OCI-LY1 (cell line): ENCODE data around the gene EWSR1.

ENCODE experiments used
- H2AFZ ChIP-seq: fragments of 200-600 bp; sonication (generic), shearing (Covaris generic); 2 replicates; pipeline ENCODE4 v1.6.0; 2014; ENCODE audit warnings: antibody characterized with exemption, mild to moderate bottlenecking, low read length
- H3F3A ChIP-seq: fragments of 200-600 bp; sonication (generic), shearing (Covaris generic); 2 replicates; pipeline ENCODE4 v1.6.0; 2014; ENCODE audit warnings: mild to moderate bottlenecking, antibody characterized with exemption, low read length, moderate library complexity; ENCODE audit not compliant: insufficient read depth
- H3K27ac ChIP-seq: fragments of 200-600 bp; sonication (generic); 2 replicates; pipeline ENCODE4 v1.5.1; 2014; ENCODE audit warnings: low read length, mixed run types, mild to moderate bottlenecking, low read depth; ENCODE audit not compliant: poor library complexity, severe bottlenecking
- H3K27me3 ChIP-seq: fragments of 200-600 bp; sonication (generic); 2 replicates; pipeline ENCODE4 v1.6.0; 2014; ENCODE audit warnings: antibody characterized with exemption, mild to moderate bottlenecking, low read length, moderate library complexity; ENCODE audit not compliant: insufficient read depth
- H3K36me3 ChIP-seq: fragments of 200-600 bp; sonication (generic); 2 replicates; pipeline ENCODE4 v1.6.1; 2014; ENCODE audit warnings: mild to moderate bottlenecking, antibody characterized with exemption, low read length, moderate library complexity, mixed read lengths; ENCODE audit not compliant: insufficient read depth
- H3K4me1 ChIP-seq: fragments of 200-600 bp; sonication (generic); 2 replicates; pipeline ENCODE4 v1.5.1; 2014; ENCODE audit warnings: mild to moderate bottlenecking, low read length, moderate library complexity; ENCODE audit not compliant: insufficient read depth, severe bottlenecking
- H3K4me2 ChIP-seq: fragments of 200-600 bp; sonication (generic), shearing (Covaris generic); 2 replicates; pipeline ENCODE4 v1.6.1; 2014; ENCODE audit warnings: low read length
- H3K4me3 ChIP-seq: fragments of 200-600 bp; sonication (generic); 2 replicates; pipeline ENCODE4 v1.5.1; 2014; ENCODE audit warnings: low read length, low read depth, mild to moderate bottlenecking, mixed read lengths; ENCODE audit not compliant: poor library complexity, severe bottlenecking
- H3K79me2 ChIP-seq: fragments of 200-600 bp; shearing (Covaris generic); 2 replicates; pipeline ENCODE4 v1.6.1; 2016; ENCODE audit warnings: mixed run types, low read length, mixed read lengths; ENCODE audit not compliant: insufficient read depth
- H3K9ac ChIP-seq: fragments of 200-600 bp; sonication (generic), shearing (Covaris generic); 2 replicates; pipeline ENCODE4 v1.6.1; 2014; ENCODE audit warnings: mild to moderate bottlenecking, low read length, mixed read lengths
- H3K9me2 ChIP-seq: fragments of 200-600 bp; sonication (generic), shearing (Covaris generic); 2 replicates; pipeline ENCODE4 v1.6.1; 2014; ENCODE audit warnings: low read depth, mild to moderate bottlenecking, low read length, mixed read lengths
- H3K9me3 ChIP-seq: fragments of 200-600 bp; shearing (Covaris generic); 2 replicates; pipeline ENCODE4 v1.6.1; 2014; ENCODE audit warnings: low read length, mixed read lengths
- H4K20me1 ChIP-seq: fragments of 200-600 bp; sonication (generic), shearing (Covaris generic); 2 replicates; pipeline ENCODE4 v1.6.0; 2016; ENCODE audit warnings: mild to moderate bottlenecking, low read length; ENCODE audit not compliant: insufficient read depth
- CTCF ChIP-seq: fragments of 200-600 bp; sonication (generic), shearing (Covaris generic); IDR thresholded peaks from 2 replicates; pipeline ENCODE4 v1.5.1; 2017; ENCODE audit warnings: mild to moderate bottlenecking, antibody characterized with exemption, low read length, moderate library complexity, mixed read lengths
- EZH2 ChIP-seq: fragments of 200-600 bp; sonication (generic), shearing (Covaris generic); IDR thresholded peaks from 2 replicates; pipeline ENCODE4 v1.8.0; 2017; ENCODE audit warnings: borderline replicate concordance, mixed run types, mild to moderate bottlenecking, antibody characterized with exemption, low read length, moderate library complexity, mixed read lengths

EWSR1 gene

GRCh38 chr22:29331658-29332300, 63.7 kb downstream of the EWSR1 start:
- H3K27me3 ChIP-seq: no peaks in the 10 kb centered on the region
- H3K4me2 ChIP-seq: no peak overlapping the region
- no peak overlapping the region for H3K9ac ChIP-seq
- no peak overlapping the region for H3K27ac ChIP-seq
- no peaks in the 10 kb centered on the region for H3F3A ChIP-seq
- H3K36me3 ChIP-seq: peaks cover 95% of the 10 kb centered on the region
- no peaks in the 10 kb centered on the region for H3K4me1 ChIP-seq
- H3K79me2 ChIP-seq: no peaks in the 10 kb centered on the region
- no peaks in the 10 kb centered on the region for H3K9me3 ChIP-seq
- H3K4me3 ChIP-seq: no peak overlapping the region
- H4K20me1 ChIP-seq: no peaks in the 10 kb centered on the region
- no peaks in the 10 kb centered on the region for H3K9me2 ChIP-seq
- no peak for TF ChIP-seq CTCF
- no peak overlapping the region for H2AFZ ChIP-seq

GRCh38 chr22:29332886-29333496, 64.9 kb downstream of the EWSR1 start:
- no peaks in the 10 kb centered on the region for H3K4me1 ChIP-seq
- no peak overlapping the region for H3K9ac ChIP-seq
- TF ChIP-seq EZH2 (no peak), CTCF (no peak)
- H3F3A ChIP-seq: no peaks in the 10 kb centered on the region
- H3K9me3 ChIP-seq: no peaks in the 10 kb centered on the region
- H3K36me3 ChIP-seq: peaks cover 97% of the 10 kb centered on the region
- H4K20me1 ChIP-seq: no peaks in the 10 kb centered on the region
- H3K9me2 ChIP-seq: no peaks in the 10 kb centered on the region
- H3K4me2 ChIP-seq: no peak overlapping the region
- no peak overlapping the region for H3K27ac ChIP-seq
- H2AFZ ChIP-seq: no peak overlapping the region
- H3K79me2 ChIP-seq: no peaks in the 10 kb centered on the region
- H3K4me3 ChIP-seq: no peak overlapping the region
- no peaks in the 10 kb centered on the region for H3K27me3 ChIP-seq

- no peaks in the 10 kb centered on the region for H4K20me1 ChIP-seq
- no peaks in the 10 kb centered on the region for H3F3A ChIP-seq
- no peak overlapping the region for H3K4me3 ChIP-seq
- H3K79me2 ChIP-seq: no peaks in the 10 kb centered on the region
- TF ChIP-seq EZH2 (no peak), CTCF (no peak)
- H3K4me1 ChIP-seq: no peaks in the 10 kb centered on the region
- H3K36me3 ChIP-seq: peaks cover 97% of the 10 kb centered on the region
- no peaks in the 10 kb centered on the region for H3K27me3 ChIP-seq
- no peak overlapping the region for H3K4me2 ChIP-seq
- no peak overlapping the region for H3K9ac ChIP-seq
- H3K9me2 ChIP-seq: no peaks in the 10 kb centered on the region
- H3K9me3 ChIP-seq: no peaks in the 10 kb centered on the region
- no peak overlapping the region for H2AFZ ChIP-seq
- H3K27ac ChIP-seq: no peak overlapping the region
Measured at GRCh38 chr22:29334148-29334547, 66.1 kb downstream of the EWSR1 start.
